ENCODE results near the gene PLCH2.

Gene PLCH2

DNA sequence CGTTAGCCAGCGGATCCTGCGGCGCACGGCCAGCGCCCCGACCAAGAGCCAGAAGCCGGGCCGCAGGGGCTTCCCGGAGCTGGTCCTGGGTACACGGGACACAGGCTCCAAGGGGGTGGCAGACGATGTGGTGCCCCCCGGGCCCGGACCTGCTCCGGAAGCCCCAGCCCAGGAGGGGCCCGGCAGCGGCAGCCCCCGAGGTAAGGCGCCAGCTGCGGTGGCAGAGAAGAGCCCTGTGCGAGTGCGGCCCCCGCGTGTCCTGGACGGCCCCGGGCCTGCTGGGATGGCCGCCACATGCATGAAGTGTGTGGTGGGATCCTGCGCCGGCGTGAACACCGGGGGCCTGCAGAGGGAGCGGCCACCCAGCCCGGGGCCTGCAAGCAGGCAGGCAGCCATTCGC is 26.1 kb downstream of the PLCH2 start:
- no peak for DNase-seq

GRCh38 chr1:2502661-2503553 is 26.8 kb downstream of the PLCH2 start:
- DNase-seq, result no peak

GRCh38 chr1:2503554-2504224 is 27.6 kb downstream of the PLCH2 start:
- no peak for DNase-seq

GRCh38 chr1:2504225-2504948 is 28.3 kb downstream of the PLCH2 start:
- DNase-seq, result no peak

DNA sequence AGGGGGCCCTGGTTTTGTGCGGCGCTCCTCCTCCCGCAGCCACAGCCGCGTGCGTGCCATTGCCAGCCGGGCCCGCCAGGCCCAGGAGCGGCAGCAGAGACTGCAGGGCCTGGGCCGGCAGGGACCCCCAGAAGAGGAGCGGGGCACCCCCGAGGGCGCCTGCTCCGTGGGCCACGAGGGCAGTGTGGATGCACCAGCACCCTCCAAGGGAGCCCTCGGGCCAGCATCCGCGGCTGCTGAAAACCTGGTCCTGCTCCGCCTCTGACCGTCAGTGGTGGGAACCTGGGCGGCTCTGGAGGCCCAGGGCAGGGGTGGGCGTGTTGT is 28.8 kb downstream of the PLCH2 start:
- DNase-seq, result no peak

- no peak for DNase-seq
Observed at GRCh38 chr1:2505461-2505994, 29.4 kb downstream of the PLCH2 start.

- no peak for DNase-seq
Observed at GRCh38 chr1:2506007-2506860, 30.1 kb downstream of the PLCH2 start.

DNA sequence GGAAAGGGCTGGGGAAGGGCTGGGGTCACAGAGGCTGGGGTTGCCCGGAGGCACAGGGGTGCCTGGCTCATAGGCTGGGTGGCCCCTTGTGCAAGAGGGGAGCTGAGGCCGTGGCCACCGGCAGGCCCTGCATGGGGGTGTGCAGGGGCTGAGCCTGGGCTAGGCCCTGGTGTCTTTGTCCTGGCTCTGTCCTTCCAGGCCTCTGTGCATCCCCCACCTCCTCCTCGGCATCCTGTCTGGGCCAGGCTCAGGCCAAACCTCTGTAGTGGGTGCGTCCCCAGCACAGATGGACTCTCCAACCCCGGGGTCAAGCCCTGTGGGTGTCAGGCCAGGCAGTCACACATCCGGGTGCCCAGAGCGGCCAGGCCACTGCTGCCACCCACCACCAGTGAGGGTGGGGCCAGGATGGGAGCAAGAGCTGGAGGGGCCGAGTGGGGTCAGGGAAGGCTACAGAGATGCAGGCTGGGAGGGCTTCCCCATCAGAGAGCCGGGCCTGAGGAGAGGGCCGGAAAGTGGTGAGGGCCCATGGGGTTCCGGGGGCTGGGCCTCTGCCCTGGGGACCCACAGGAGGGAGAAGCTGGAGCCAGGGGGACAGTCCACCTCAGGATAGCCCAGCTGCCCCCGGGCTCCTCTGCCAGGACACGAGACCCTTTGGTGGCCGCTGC is 30.9 kb downstream of the PLCH2 start:
- no peak for DNase-seq

GRCh38 chr1:2507744-2508155 is 31.7 kb downstream of the PLCH2 start:
- no peak for DNase-seq

- DNase-seq, result no peak
Observed at GRCh38 chr1:2508180-2508579, 32.1 kb downstream of the PLCH2 start.

DNA sequence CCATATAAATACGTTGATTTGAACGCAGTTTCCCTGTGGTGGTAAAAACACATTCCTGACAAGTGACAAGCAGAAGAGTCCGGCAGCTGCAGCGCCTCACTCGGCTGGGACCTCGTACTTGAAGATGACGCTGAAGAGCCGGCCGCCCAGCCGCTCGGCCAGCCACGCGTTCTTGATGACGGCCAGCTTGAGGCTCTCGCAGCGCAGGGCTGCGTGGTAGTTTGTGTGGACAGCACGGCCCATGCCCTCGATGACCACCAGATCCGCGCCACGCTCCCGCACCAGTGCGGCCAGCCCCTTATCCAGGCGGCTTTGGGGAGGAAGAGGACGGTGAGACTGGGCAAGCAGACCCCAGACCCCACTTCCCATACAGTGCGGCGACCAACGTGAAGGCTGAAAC is 32.7 kb downstream of the PLCH2 start:
- DNase-seq, result no peak

- no peak for DNase-seq
Observed at GRCh38 chr1:2509589-2509988, 33.5 kb downstream of the PLCH2 start.

DNA sequence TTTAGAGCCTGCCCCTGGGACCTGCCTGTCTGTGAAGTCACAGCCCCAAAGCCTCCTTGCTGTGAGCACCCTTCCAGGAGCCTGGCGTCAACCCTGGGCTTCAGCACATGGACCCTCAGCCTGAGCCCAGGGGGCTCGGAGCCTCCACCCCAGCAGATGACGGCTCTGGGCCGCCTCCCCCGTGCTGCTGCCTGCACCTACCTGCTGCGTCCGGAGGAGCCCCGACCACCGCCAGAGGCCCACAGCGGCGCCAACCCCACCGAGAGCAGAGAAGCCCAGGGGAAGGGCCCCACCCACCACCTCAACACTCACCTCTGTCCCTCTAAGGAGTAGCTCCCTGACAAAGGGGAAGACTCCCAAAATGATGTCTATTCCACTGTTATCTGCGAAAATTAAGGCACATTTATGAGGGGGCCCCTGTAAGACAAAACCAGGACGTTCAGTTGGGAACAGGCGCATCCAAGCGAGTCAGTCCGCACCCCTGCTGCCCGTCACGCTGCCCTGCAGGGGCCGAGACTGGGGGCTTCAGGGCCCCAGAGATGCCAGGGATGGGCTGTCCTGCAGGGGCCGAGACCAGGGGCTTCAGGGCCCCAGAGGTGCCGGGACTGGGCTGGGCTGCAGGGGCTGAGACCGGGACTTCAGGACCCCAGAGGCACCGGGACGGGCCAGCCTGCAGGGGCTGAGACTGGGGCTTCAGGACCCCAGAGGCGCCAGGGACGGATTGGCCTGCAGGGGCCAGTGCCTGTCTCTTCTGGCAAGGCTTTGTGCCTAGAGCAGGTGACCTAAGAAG is 34.5 kb downstream of the PLCH2 start:
- no peak for DNase-seq

DNA sequence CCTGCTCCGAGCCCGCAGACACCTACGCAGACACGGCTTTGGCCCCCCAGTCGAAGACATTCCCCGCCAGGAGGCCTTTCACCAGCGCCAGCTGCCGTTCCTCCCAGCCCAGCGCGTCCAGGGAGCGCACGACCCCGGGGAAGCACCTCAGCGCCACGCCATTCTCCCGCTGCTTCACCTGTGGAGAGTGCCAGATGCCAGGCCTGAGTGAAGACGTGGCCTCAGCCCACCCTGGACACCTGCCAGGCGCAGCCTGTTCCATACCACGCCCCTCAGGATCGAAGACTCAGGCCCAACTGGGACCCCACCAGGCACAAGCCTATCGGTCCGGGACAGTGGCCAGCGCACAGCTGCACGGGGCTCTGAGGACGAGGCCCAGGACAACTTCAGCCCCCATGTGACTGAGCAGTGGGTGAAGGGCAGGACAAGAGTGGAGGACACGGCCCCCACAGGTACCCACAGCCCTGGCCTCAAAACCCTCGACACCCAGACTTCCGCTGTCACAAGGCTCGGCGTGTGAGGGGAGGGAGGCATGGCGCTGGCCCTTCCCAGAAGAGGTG is 36.9 kb downstream of the PLCH2 start:
- no peak for DNase-seq

DNA sequence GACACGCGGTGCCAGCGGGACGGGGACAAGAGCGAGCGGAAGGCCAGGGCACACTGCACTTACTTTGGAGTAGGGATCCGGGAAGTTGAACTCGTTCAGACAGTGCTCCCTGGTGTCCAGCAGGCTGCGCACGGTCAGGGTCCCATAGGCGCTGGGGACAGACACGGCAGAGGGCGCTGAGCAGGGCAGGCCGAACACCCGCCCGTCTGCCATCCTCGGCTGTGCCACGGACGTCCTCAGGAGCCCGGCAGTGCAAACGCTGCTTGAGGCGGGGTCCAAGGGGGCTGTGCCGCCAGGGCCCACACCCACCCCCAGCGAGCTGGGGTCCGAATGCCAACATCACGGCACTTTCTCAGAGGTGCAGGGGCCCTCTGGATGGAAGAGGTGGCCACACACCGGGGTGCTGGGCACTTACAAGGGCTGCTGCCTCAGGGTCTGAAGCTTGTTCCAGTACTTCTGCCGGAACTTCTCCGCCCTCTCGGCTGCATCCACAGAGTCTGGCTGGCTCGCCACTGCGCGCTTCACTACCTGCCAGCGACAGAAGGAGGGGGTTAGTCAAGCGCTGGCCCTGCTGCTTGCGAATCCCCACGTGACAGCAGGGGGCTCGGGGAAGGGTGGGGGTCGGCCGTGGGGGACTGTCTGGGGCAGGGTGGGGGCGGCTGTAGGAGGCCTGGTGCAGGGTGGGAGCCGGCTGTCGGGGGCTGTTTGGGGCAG is 38.0 kb downstream of the PLCH2 start:
- no peak for DNase-seq

GRCh38 chr1:2514863-2515762 is 39.0 kb downstream of the PLCH2 start:
- no peak for DNase-seq

- no peak for DNase-seq
Observed at GRCh38 chr1:2515763-2516080, 39.6 kb downstream of the PLCH2 start.

GRCh38 chr1:2516124-2516523 is 40.0 kb downstream of the PLCH2 start:
- no peak for DNase-seq

DNA sequence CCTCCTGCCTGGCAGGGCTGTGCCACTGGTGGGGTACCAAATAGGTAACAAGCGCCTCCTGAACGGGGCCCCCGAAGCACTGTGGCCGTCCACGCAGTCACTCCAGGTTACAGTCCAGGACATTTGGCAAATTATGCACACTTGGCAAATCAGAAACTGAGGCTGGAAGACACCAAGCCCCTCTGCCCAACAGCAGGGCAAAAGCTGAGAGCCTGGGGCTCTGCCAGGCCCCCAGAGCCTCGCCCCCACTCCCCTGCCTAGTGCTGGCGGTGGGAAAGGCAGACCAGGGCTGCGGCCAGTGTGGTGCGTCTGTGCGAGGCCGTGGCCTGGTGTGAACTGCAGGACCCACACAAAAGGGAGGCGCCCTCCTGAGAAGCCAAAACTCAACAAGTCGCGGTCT is 40.9 kb downstream of the PLCH2 start:
- DNase-seq, result no peak

All from NCI-H510A treated with DMSO at 0.1 percent for 48 hours (cell line).